Pancreas (tissue), 10 donors: ENCODE data around the gene MAP1LC3B. TPM values are rescaled to one million over a fixed set of nuclear protein-coding genes. Genes with fewer than 3 reads are reported as not detected.

Source experiments
- ATAC-seq, 4 donors: fragments of 200-7000 bp; cut with Tn5 transposase; one replicate each; pipeline versions ENCODE4 v1.8.0 to v1.9.1; 2020; ENCODE audit warnings: mild to moderate bottlenecking in 4 of 4, moderate library complexity in 4 of 4
- DNase-seq, 6 donors: peaks; one replicate each; pipeline ENCODE4 v3.0.0-alpha.2; 2020
- FAIRE-seq: peaks from 2 replicates; lab custom pipeline; 2012; peaks lifted over from hg19 to GRCh38; lab: Jason Lieb, UNC
- H3K27ac ChIP-seq, 4 donors: fragments of 200-600 bp; sonication (generic); 1 replicate in 3 of 4; 2 replicates in 1 of 4; pipeline versions ENCODE4 v1.5.0 to v1.8.0; 2020
- H3K27me3 ChIP-seq, 4 donors: fragments of 200-600 bp; one replicate each; pipeline ENCODE4 v1.8.0; 2021
- H3K36me3 ChIP-seq, 3 donors: fragments of 200-600 bp; sonication (generic) in 1 of 3; one replicate each; pipeline versions ENCODE4 v1.5.0 to v1.8.0; 2020 to 2021
- H3K4me1 ChIP-seq, 3 donors: fragments of 200-600 bp; one replicate each; pipeline ENCODE4 v1.8.0; 2021
- H3K4me3 ChIP-seq, 4 donors: fragments of 200-600 bp; sonication (generic) in 2 of 4; one replicate each; pipeline versions ENCODE4 v1.5.0 to v1.8.0; 2020 to 2021
- H3K9me3 ChIP-seq, 4 donors: fragments of 200-600 bp; one replicate each; pipeline ENCODE4 v1.8.0; 2021
- CTCF ChIP-seq, 4 donors: fragments of 200-600 bp; sonication (generic) in 3 of 4; IDR thresholded peaks; one replicate each; pipeline versions ENCODE4 v1.5.0 to v1.8.0; 2021; ENCODE audit warnings: antibody characterized with exemption in 4 of 4
- WGBS, 2 donors: extraction: QIAGEN DNeasy Blood & Tissue Kit; methylation state at CpG; one replicate each; pipeline ENCODE4 v1.1.7; 2013; 5-methylcytosine and 5-hydroxymethylcytosine counted together
- intact Hi-C, 3 donors: fragments of 100-400 bp; cut with DNase I; formaldehyde crosslinking; loops; one replicate each; pipeline versions ENCODE4 v1.11.1 to v1.14.2; 2022
- polyA plus RNA-seq, 2 donors: library from polyadenylated mRNA; stranded (reverse); fragments of 200-250 nt; gene quantifications; one replicate each; pipeline ENCODE4 v1.2.3, GENCODE V29; 2013
- total RNA-seq, 6 donors: library from RNA; stranded (reverse); fragmentation: NEBNext Ultra II Directional in 4 of 6; extraction: Animal tissue kit (Norgen Biotek cat#: 25700) in 4 of 6; gene quantifications; one replicate each; pipeline versions ENCODE4 v1.2.1 to v1.2.4, GENCODE V29; 2021 to 2023
- donor health status: healthy with polysubstance abuse.
- donor health status: DM: no; HTN: no; CAD: no; lungs with moderate emphysema.
- donor health status: DM: no; HTN: no; CAD: no.
- donor health status: control.
- donor health status: control.
- donor health status: Bipolar disorder and iron deficiency.
- donor health status: DM: yes; HTN: yes; CAD: no.
- donor health status: DM: no; HTN: no; CAD: no.
- donor health status: DM: no; HTN: no; CAD: no.
- donor health status: DM: yes; HTN: yes; CAD: no.

Gene MAP1LC3B
- total and polyA plus RNA-seq, 8 donors, result 13.9 to 35.1 (median 21.7) TPM

- ATAC-seq (no peak), FAIRE-seq (no peak), DNase-seq (no peak)
- no peaks in the 10 kb centered on the region for H3K4me1 ChIP-seq
- no peaks in the 10 kb centered on the region for H3K9me3 ChIP-seq
- H3K27ac ChIP-seq, result no peak overlapping the region
- TF ChIP-seq CTCF (IDR thresholded peaks at IDR 0.05), result no peak
- 92 to 96% methylated on average over 14 of the region's 14 CpGs for WGBS, 2 donors
- intact Hi-C loops, result no loop called here
- no peaks in the 10 kb centered on the region for H3K27me3 ChIP-seq
- peaks cover 0 to under 1% (median 0%) of the 10 kb centered on the region in 3 donors for H3K36me3 ChIP-seq
- H3K4me3 ChIP-seq, result no peak overlapping the region
These were observed 45.2 kb downstream of the MAP1LC3B start for GRCh38 chr16:87437327-87437726.

GRCh38 chr16:87437911-87438610 is 45.9 kb downstream of the MAP1LC3B start:
- FAIRE-seq, result no peak
- no peak for TF ChIP-seq CTCF (IDR thresholded peaks at IDR 0.05)
- Histone ChIP-seq H3K27me3 (no peaks in the 10 kb centered on the region), H3K27ac (no peak overlapping the region), H3K4me3 (no peak overlapping the region), H3K4me1 (no peaks in the 10 kb centered on the region), H3K9me3 (no peaks in the 10 kb centered on the region), H3K36me3 (no peaks in the 10 kb centered on the region)
- no peak for DNase-seq
- intact Hi-C loops, result no loop called here
- ATAC-seq, result no peak
- WGBS, 2 donors, result 91 to 92% methylated on average over 17 of the region's 17 CpGs

- WGBS, 2 donors, result 87 to 90% methylated on average over 9 of the region's 9 CpGs
- H3K27me3 ChIP-seq, result no peaks in the 10 kb centered on the region
- TF ChIP-seq CTCF (IDR thresholded peaks at IDR 0.05), result no peak
- H3K9me3 ChIP-seq, result no peaks in the 10 kb centered on the region
- H3K4me3 ChIP-seq, result no peak overlapping the region
- no peaks in the 10 kb centered on the region for H3K4me1 ChIP-seq
- no peak overlapping the region for H3K27ac ChIP-seq
- intact Hi-C loops, result no loop called here
- ATAC-seq, result no peak
- DNase-seq, result no peak
- FAIRE-seq, result no peak
- H3K36me3 ChIP-seq, result no peaks in the 10 kb centered on the region
These were observed 46.5 kb downstream of the MAP1LC3B start for GRCh38 chr16:87438611-87438985.

GRCh38 chr16:87439926-87440325 is 47.8 kb downstream of the MAP1LC3B start:
- ATAC-seq, result no peak
- Histone ChIP-seq H3K27me3 (no peaks in the 10 kb centered on the region), H3K36me3 (peaks cover 0 to under 1% (median 0%) of the 10 kb centered on the region in 3 donors), H3K4me3 (no peak overlapping the region), H3K27ac (no peak overlapping the region), H3K9me3 (no peaks in the 10 kb centered on the region), H3K4me1 (no peaks in the 10 kb centered on the region)
- FAIRE-seq, result no peak
- DNase-seq, result no peak
- no peak for TF ChIP-seq CTCF (IDR thresholded peaks at IDR 0.05)
- WGBS, 2 donors, result 84% methylated on average over 10 of the region's 10 CpGs
- intact Hi-C loops, result no loop called here

- WGBS, 2 donors, result 95 to 96% methylated on average over 12 of the region's 12 CpGs
- no peaks in the 10 kb centered on the region for H3K9me3 ChIP-seq
- no peaks in the 10 kb centered on the region for H3K27me3 ChIP-seq
- no peak for DNase-seq
- intact Hi-C loops, result no loop called here
- H3K27ac ChIP-seq, result no peak overlapping the region
- peaks cover 0 to 11% (median 0%) of the 10 kb centered on the region in 3 donors for H3K36me3 ChIP-seq
- FAIRE-seq, result no peak
- TF ChIP-seq CTCF (IDR thresholded peaks at IDR 0.05), result no peak
- no peak for ATAC-seq
- H3K4me3 ChIP-seq, result no peak overlapping the region
- H3K4me1 ChIP-seq, result no peaks in the 10 kb centered on the region
These were observed 49.9 kb downstream of the MAP1LC3B start for GRCh38 chr16:87441886-87442580.
